Adrenal gland (tissue), 5 donors: ENCODE data around the gene ZNF346.

Experiments used
- CTCF ChIP-seq, 6 experiments: fragments of 450-650 bp in 4 of 6; fragments of 200-600 bp in 2 of 6; sonication (generic) in 1 of 6; IDR thresholded peaks; 1 replicate in 5 of 6; 2 replicates in 1 of 6; pipeline versions ENCODE4 v1.5.1 to v1.8.0; 2016 to 2021; ENCODE audit warnings: antibody characterized with exemption in 6 of 6, mild to moderate bottlenecking in 2 of 6, moderate library complexity in 1 of 6
- POLR2A ChIP-seq, 2 donors: fragments of 450-650 bp; IDR thresholded peaks; one replicate each; pipeline ENCODE4 v1.6.1; 2017; ENCODE audit warnings: antibody characterized with exemption in 2 of 2, mild to moderate bottlenecking in 2 of 2, moderate library complexity in 1 of 2
- donor health status: DM: no; HTN: no; CAD: no.

GRCh38 chr5:177035976-177036375 is 13.5 kb downstream of the ZNF346 start:
- no peak for TF ChIP-seq CTCF (IDR thresholded peaks at IDR 0.05)
- TF ChIP-seq POLR2A (IDR thresholded peaks at IDR 0.05), result no peak
